ENCODE measurements around the gene PIGC. TPM values are rescaled to one million over a fixed set of nuclear protein-coding genes. Genes with fewer than 3 reads are reported as not detected.

The PIGC gene
- total RNA-seq, 4 donors from 2014 or later, result 13.5 to 25.5 (median 18.8) TPM

DNA sequence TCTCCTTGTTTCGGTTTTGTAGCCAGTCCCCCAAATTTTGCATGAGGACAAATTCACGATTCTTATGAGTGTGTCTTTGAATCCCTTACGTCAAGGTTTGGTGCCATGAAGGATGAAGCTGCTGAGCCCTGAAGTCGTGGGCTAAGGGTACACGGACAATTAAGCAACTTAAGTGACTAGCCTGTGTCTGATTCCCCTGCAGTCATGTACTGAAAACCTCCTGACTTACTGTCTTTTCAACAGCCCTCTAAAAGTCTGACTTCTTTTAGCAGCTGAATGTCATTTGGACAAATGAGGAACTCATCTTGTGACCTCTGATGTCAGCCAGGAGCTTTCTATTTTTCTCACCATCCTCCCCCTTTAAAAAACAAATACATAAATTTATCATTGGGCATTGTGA, 50.5 kb downstream of the PIGC start:
- TF ChIP-seq, protein P1, sequence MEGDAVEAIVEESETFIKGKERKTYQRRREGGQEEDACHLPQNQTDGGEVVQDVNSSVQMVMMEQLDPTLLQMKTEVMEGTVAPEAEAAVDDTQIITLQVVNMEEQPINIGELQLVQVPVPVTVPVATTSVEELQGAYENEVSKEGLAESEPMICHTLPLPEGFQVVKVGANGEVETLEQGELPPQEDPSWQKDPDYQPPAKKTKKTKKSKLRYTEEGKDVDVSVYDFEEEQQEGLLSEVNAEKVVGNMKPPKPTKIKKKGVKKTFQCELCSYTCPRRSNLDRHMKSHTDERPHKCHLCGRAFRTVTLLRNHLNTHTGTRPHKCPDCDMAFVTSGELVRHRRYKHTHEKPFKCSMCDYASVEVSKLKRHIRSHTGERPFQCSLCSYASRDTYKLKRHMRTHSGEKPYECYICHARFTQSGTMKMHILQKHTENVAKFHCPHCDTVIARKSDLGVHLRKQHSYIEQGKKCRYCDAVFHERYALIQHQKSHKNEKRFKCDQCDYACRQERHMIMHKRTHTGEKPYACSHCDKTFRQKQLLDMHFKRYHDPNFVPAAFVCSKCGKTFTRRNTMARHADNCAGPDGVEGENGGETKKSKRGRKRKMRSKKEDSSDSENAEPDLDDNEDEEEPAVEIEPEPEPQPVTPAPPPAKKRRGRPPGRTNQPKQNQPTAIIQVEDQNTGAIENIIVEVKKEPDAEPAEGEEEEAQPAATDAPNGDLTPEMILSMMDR (IDR thresholded peaks at IDR 0.05), result no peak
- TF ChIP-seq EP300 (IDR thresholded peaks at IDR 0.05) (peak; percentile 47 to 51), POLR2A (IDR thresholded peaks at IDR 0.05) (no peak)
- DNase-seq (ENCODE audit: low spot score in 2 of 2), result peak in 1 of 2 donors; percentile 10
- no peaks in the 10 kb centered on the region for H3K9me3 ChIP-seq
- H3K27me3 ChIP-seq, result no peaks in the 10 kb centered on the region
- H3K27ac ChIP-seq, result peak overlapping the region in 3 of 4 donors; percentile 74 to 93 (median 92)
- no peaks in the 10 kb centered on the region for H3K36me3 ChIP-seq
- peaks cover 5 to 73% (median 37%) of the 10 kb centered on the region in 4 donors for H3K4me1 ChIP-seq
- H3K4me3 ChIP-seq, result no peak overlapping the region
- WGBS, 2 donors, result 60 to 67% methylated on average over 5 of the region's 5 CpGs

DNA sequence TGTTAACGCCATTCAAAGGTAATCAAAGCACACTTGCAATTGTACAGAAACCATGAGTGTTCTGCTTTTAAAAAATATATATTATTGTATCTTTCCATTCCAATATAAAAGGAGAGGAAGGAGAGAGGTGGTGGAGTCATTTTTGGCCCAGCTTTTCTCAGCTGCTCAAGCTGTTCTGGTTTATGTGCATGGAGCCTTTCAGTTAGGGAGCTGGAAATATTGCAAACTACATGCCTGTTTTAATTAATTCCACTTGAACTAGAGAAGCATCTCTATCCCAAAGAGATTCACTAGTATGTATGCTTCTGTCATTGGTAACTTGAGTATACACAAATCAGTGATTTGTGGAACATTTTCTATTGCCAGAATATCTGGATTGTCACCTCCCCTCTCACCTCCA, 51.9 kb downstream of the PIGC start:
- peaks cover 0 to 59% (median 23%) of the 10 kb centered on the region in 4 donors for H3K4me1 ChIP-seq
- DNase-seq (ENCODE audit: low spot score in 2 of 2), result no peak
- no peak overlapping the region for H3K4me3 ChIP-seq
- no peaks in the 10 kb centered on the region for H3K27me3 ChIP-seq
- 90 to 94% methylated on average over 1 of the region's 1 CpG for WGBS, 2 donors
- H3K36me3 ChIP-seq, result no peaks in the 10 kb centered on the region
- no peaks in the 10 kb centered on the region for H3K9me3 ChIP-seq
- H3K27ac ChIP-seq, result peak overlapping the region in 3 of 4 donors; percentile 80 to 85 (median 83)
- TF ChIP-seq, protein P1 (IDR thresholded peaks at IDR 0.05), result no peak
- TF ChIP-seq EP300 (IDR thresholded peaks at IDR 0.05) (no peak), POLR2A (IDR thresholded peaks at IDR 0.05) (no peak)

Other genes starting within 250 kb of the PIGC start
- gene C1orf105, start 23.4 kb downstream of the PIGC start, total RNA-seq, result not detected
- 10 to 100 TPM; 33.6 to 48.6 (median 42.1) TPM for gene SUCO, start 89.1 kb upstream of the PIGC start, total RNA-seq
- gene FASLG, start 215.0 kb upstream of the PIGC start, total RNA-seq, result not detected

Measured in tibial nerve (tissue), 4 donors.